H1 (cell line): ENCODE data around the gene GPR63. TPM values are rescaled to one million over a fixed set of nuclear protein-coding genes. Genes with fewer than 3 reads are reported as not detected.

ENCODE experiments used
- CTCF ChIA-PET: fragments of 300-600 bp; sonication (Branson Sonifier 250); formaldehyde crosslinking; loops from one replicate; lab custom pipeline; 2021; ENCODE audit not compliant: partially characterized antibody; lab: Charles Lee
- POLR2A ChIA-PET: fragments of 300-600 bp; sonication (Branson Sonifier 250); formaldehyde crosslinking; loops from one replicate; lab custom pipeline; 2021; ENCODE audit warnings: inconsistent platforms; ENCODE audit not compliant: partially characterized antibody; lab: Charles Lee
- DNase-seq, 2 experiments: peaks; one replicate each; pipeline versions ENCODE4 v3.0.0 to v3.0.0-alpha.2; 2010 to 2022; ENCODE audit warnings: low spot score in 2 of 2, low read depth in 1 of 2, mixed read lengths in 1 of 2
- FAIRE-seq: peaks from 2 replicates; lab custom pipeline; 2011; peaks lifted over from hg19 to GRCh38; lab: Jason Lieb, UNC
- H2AFZ ChIP-seq: 2 replicates; pipeline ENCODE4 v1.8.1; 2012; ENCODE audit warnings: low read length, inconsistent platforms
- H2AK5ac ChIP-seq: 2 replicates; pipeline ENCODE4 v1.6.1; 2013; ENCODE audit warnings: low read depth, low read length
- H2BK120ac ChIP-seq: replicated peaks from 2 replicates; pipeline ENCODE3; 2013; ENCODE audit warnings: low read depth, low read length, inconsistent platforms
- H2BK12ac ChIP-seq: 2 replicates; pipeline ENCODE4 v1.6.1; 2013; ENCODE audit warnings: low read depth, low read length
- H2BK15ac ChIP-seq: 2 replicates; pipeline ENCODE4 v1.6.1; 2013; ENCODE audit warnings: low read length
- H2BK20ac ChIP-seq: 2 replicates; pipeline ENCODE4 v1.6.1; 2013; ENCODE audit warnings: low read length
- H2BK5ac ChIP-seq: 2 replicates; pipeline ENCODE4 v1.6.1; 2013; ENCODE audit warnings: low read depth, low read length
- H3K14ac ChIP-seq: 2 replicates; pipeline ENCODE4 v1.6.1; 2013; ENCODE audit warnings: inconsistent platforms; ENCODE audit not compliant: insufficient read length
- H3K18ac ChIP-seq: 2 replicates; pipeline ENCODE4 v1.6.1; 2013; ENCODE audit warnings: low read length; ENCODE audit errors: extremely low read depth
- H3K23ac ChIP-seq: 2 replicates; pipeline ENCODE4 v1.6.1; 2013; ENCODE audit warnings: inconsistent platforms; ENCODE audit not compliant: insufficient read length
- H3K23me2 ChIP-seq: 2 replicates; pipeline ENCODE4 v1.6.1; 2013; ENCODE audit warnings: low read depth, low read length
- H3K27ac ChIP-seq: 2 replicates; pipeline ENCODE4 v1.6.1; 2011; ENCODE audit warnings: low read depth, low read length, inconsistent platforms
- H3K27me3 ChIP-seq, 4 experiments: replicated peaks in 1 of 4; 1 replicate in 1 of 4; 2 replicates in 3 of 4; pipeline versions ENCODE4 v1.6.1 to v1.8.1; 2011 to 2013; ENCODE audit warnings: low read length in 3 of 4, mild to moderate bottlenecking in 3 of 4, inconsistent platforms in 2 of 4, mixed read lengths in 2 of 4, moderate library complexity in 1 of 4; ENCODE audit not compliant: control insufficient read depth in 3 of 4, insufficient read depth in 3 of 4; ENCODE audit errors: extremely low read depth in 1 of 4
- H3K36me3 ChIP-seq, 4 experiments: 2 replicates each; pipeline versions ENCODE4 v1.6.1 to v1.8.1; 2011 to 2013; ENCODE audit warnings: mild to moderate bottlenecking in 4 of 4, low read length in 3 of 4, moderate library complexity in 2 of 4, control low read depth in 1 of 4, inconsistent platforms in 1 of 4; ENCODE audit not compliant: insufficient read depth in 4 of 4, control insufficient read depth in 2 of 4
- H3K4ac ChIP-seq: replicated peaks from 2 replicates; pipeline ENCODE3; 2013; ENCODE audit warnings: low read length, low read depth, mixed read lengths, inconsistent platforms; ENCODE audit not compliant: insufficient read length
- H3K4me1 ChIP-seq, 4 experiments: replicated peaks in 1 of 4; 1 replicate in 1 of 4; 2 replicates in 3 of 4; pipeline versions ENCODE4 v1.6.1 to v1.8.1; 2011 to 2013; ENCODE audit warnings: low read length in 3 of 4, inconsistent platforms in 2 of 4, mixed read lengths in 1 of 4; ENCODE audit not compliant: insufficient read depth in 4 of 4, control insufficient read depth in 3 of 4
- H3K4me2 ChIP-seq, 2 experiments: 2 replicates each; pipeline versions ENCODE4 v1.6.1 to v1.8.1; 2011 to 2013; ENCODE audit warnings: low read depth in 2 of 2, low read length in 2 of 2, control low read depth in 1 of 2, inconsistent platforms in 1 of 2, mild to moderate bottlenecking in 1 of 2; ENCODE audit not compliant: insufficient read depth in 1 of 2
- H3K4me3 ChIP-seq, 4 experiments: fragments of 200-600, 300-600 bp in 1 of 4; sonication (generic), shearing (Covaris generic), sonication (Bioruptor Twin) in 1 of 4; 2 replicates each; pipeline versions ENCODE4 v1.5.1 to v1.8.1; 2011 to 2016; ENCODE audit warnings: low read length in 4 of 4, low read depth in 3 of 4, control low read depth in 2 of 4, inconsistent platforms in 2 of 4, mild to moderate bottlenecking in 2 of 4, mixed read lengths in 1 of 4, moderate library complexity in 1 of 4; ENCODE audit not compliant: insufficient read depth in 2 of 4; ENCODE audit errors: extremely low read depth in 1 of 4
- H3K56ac ChIP-seq: replicated peaks from 2 replicates; pipeline ENCODE3; 2013; ENCODE audit warnings: low read depth, mild to moderate bottlenecking, mixed read lengths, low read length, inconsistent platforms; ENCODE audit not compliant: insufficient read length
- H3K79me1 ChIP-seq: 2 replicates; pipeline ENCODE4 v1.6.1; 2013; ENCODE audit warnings: low read depth, low read length, control low read depth
- H3K79me2 ChIP-seq, 2 experiments: 2 replicates each; pipeline versions ENCODE4 v1.6.1 to v1.8.1; 2012 to 2013; ENCODE audit warnings: low read length in 2 of 2, mild to moderate bottlenecking in 2 of 2, inconsistent platforms in 1 of 2; ENCODE audit not compliant: insufficient read depth in 2 of 2, control insufficient read depth in 1 of 2
- H3K9ac ChIP-seq, 4 experiments: replicated peaks in 1 of 4; 1 replicate in 1 of 4; 2 replicates in 3 of 4; pipeline versions ENCODE4 v1.6.1 to v1.8.1; 2011 to 2013; ENCODE audit warnings: low read depth in 3 of 4, low read length in 3 of 4, control low read depth in 2 of 4, mild to moderate bottlenecking in 2 of 4, moderate library complexity in 2 of 4, inconsistent platforms in 1 of 4; ENCODE audit errors: extremely low read depth in 1 of 4
- H3K9me3 ChIP-seq, 2 experiments: 2 replicates each; pipeline versions ENCODE4 v1.6.1 to v1.8.1; 2012 to 2013; ENCODE audit warnings: mild to moderate bottlenecking in 2 of 2, moderate library complexity in 2 of 2, control low read depth in 1 of 2, inconsistent platforms in 1 of 2, low read depth in 1 of 2, low read length in 1 of 2, mixed read lengths in 1 of 2; ENCODE audit not compliant: insufficient read depth in 2 of 2
- H4K20me1 ChIP-seq, 2 experiments: replicated peaks in 1 of 2; 2 replicates each; pipeline versions ENCODE3 to v1.8.1; 2011 to 2013; ENCODE audit warnings: inconsistent platforms in 2 of 2, low read length in 2 of 2, mild to moderate bottlenecking in 1 of 2; ENCODE audit not compliant: insufficient read depth in 2 of 2, control insufficient read depth in 1 of 2
- H4K5ac ChIP-seq: 2 replicates; pipeline ENCODE4 v1.6.1; 2013; ENCODE audit warnings: low read length, low read depth, mixed read lengths, inconsistent platforms; ENCODE audit not compliant: insufficient read length
- H4K8ac ChIP-seq: 2 replicates; pipeline ENCODE4 v1.8.0; 2013; ENCODE audit warnings: mild to moderate bottlenecking, moderate library complexity, low read length, inconsistent platforms; ENCODE audit not compliant: insufficient read depth; ENCODE audit errors: extremely low read depth
- H4K91ac ChIP-seq: replicated peaks from 2 replicates; pipeline ENCODE3; 2013; ENCODE audit warnings: low read length, mixed read lengths, inconsistent platforms; ENCODE audit not compliant: insufficient read length
- CBX5 ChIP-seq: fragments of 300-800, 300-1000 bp; sonication (generic); IDR thresholded peaks from 2 replicates; pipeline ENCODE4 v1.7.1; 2016; ENCODE audit warnings: antibody characterized with exemption, low read length, low read depth
- CTBP2 ChIP-seq: IDR thresholded peaks from 2 replicates; pipeline ENCODE4 v1.7.0; 2011; ENCODE audit warnings: borderline replicate concordance, mild to moderate bottlenecking, moderate library complexity, mixed read lengths, low read length; ENCODE audit not compliant: insufficient read depth, insufficient read length
- JUN ChIP-seq: IDR thresholded peaks from 2 replicates; pipeline ENCODE4 v1.6.1; 2011; ENCODE audit warnings: low read depth, mild to moderate bottlenecking, improper control_type of control experiment, low read length
- KDM5A ChIP-seq: fragments of 200-600 bp; IDR thresholded peaks from 2 replicates; pipeline ENCODE4 v1.7.1; 2012; ENCODE audit warnings: mild to moderate bottlenecking, low read length, inconsistent platforms, mixed read lengths
- RBBP5 ChIP-seq: IDR thresholded peaks from 2 replicates; pipeline ENCODE4 v1.7.1; 2012; ENCODE audit warnings: low read depth, mild to moderate bottlenecking, inconsistent platforms, low read length, moderate library complexity, borderline replicate concordance
- SRF ChIP-seq: IDR thresholded peaks from 2 replicates; pipeline ENCODE4 v1.6.1; 2011; ENCODE audit warnings: mild to moderate bottlenecking, low read depth, low read length, moderate library complexity
- TCF12 ChIP-seq: IDR thresholded peaks from 2 replicates; pipeline ENCODE4 v1.6.1; 2011; ENCODE audit warnings: low read depth, mild to moderate bottlenecking, low read length
- WGBS, 2 experiments: shearing (Covaris generic) in 1 of 2; methylation state at CpG; one replicate each; pipeline versions ENCODE4 v1.1.6 to v1.1.7; 2013 to 2015; ENCODE audit warnings: low lambda C conversion rate in 2 of 2, mixed read lengths in 2 of 2, inconsistent platforms in 1 of 2, low coverage in 1 of 2, missing lambda C conversion rate in 1 of 2; ENCODE audit not compliant: insufficient replicate concordance in 2 of 2, insufficient coverage in 1 of 2, insufficient read length in 1 of 2; ENCODE audit errors: extremely low coverage in 1 of 2, missing lambda C conversion rate in 1 of 2; 5-methylcytosine and 5-hydroxymethylcytosine counted together
- polyA plus RNA-seq, 7 experiments: library from polyadenylated mRNA; depleted of rRNA in 3 of 7; stranded (reverse) in 5 of 7; unstranded in 2 of 7; fragments of >200 nt in 5 of 7; fragments of 200-250 nt in 2 of 7; gene quantifications; 1 replicate in 5 of 7; 2 replicates in 1 of 7; 4 replicates in 1 of 7; pipeline versions ENCODE4 v1.2.1 to v1.2.3, GENCODE V29; 2011 to 2013; ENCODE audit warnings: missing spikeins in 2 of 7, mixed read lengths in 2 of 7
- total RNA-seq: library from RNA; stranded (reverse); fragmentation: NEBNext Ultra II Directional; extraction: Animal tissue kit (Norgen Biotek cat#: 25700); gene quantifications from 2 replicates; pipeline ENCODE4 v1.2.1, GENCODE V29; 2021
- TF ChIP-seq, protein P1 (sequence below): IDR thresholded peaks from 2 replicates; pipeline ENCODE4 v1.6.1; 2012; ENCODE audit warnings: low read length, inconsistent platforms

The GPR63 gene
- total and polyA plus RNA-seq, 2 of the 8 experiments (the other 6 are each of a cell fraction or from before 2014, with no cell fraction given) = 6.1 to 11.6 TPM

DNA sequence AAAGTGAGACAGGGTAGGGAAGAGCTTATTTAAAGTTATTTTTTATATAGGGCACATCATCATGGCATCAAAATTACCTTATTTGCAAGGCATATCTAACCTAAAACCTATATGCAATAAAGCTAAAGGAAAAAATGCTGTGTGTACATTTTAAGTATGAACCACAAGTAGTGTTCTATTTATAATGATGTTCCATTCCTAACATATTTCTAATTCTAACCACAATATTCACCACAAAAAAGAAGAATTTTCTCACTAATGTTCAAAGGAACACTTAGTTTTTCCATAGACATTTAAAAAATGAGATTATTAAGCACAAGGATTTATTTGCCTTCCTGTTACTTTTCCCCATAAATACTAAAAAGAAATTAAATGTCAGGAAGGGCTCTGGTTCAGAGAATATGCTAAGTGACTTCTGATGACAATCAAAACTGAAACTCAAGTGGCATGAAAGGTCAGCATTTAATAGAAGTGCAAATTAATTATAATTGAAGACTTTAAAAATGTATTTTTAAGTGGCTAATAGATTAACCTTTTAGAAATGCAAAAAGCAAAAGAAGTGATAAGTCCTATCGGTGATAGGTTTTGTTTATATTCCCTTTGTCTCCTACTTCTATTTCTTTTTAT lies 25.1 kb downstream of the GPR63 start:
- peaks cover 0 to 4% (median 1%) of the 10 kb centered on the region in 4 experiments; a peak in 3 of 7 replicates for H3K4me1 ChIP-seq
- H3K14ac ChIP-seq = no peak overlapping the region
- 90% methylated on average over 1 of the region's 1 CpG; no CpG with 5 or more reads in 1 of the 2 experiments for WGBS, 2 experiments
- no peak overlapping the region for H2BK20ac ChIP-seq
- H2AK5ac ChIP-seq = no peak overlapping the region
- no peak overlapping the region for H3K27ac ChIP-seq
- no peak overlapping the region for H2BK12ac ChIP-seq
- H3K4ac ChIP-seq = no peak overlapping the region
- no peak overlapping the region for H2BK120ac ChIP-seq
- no peaks in the 10 kb centered on the region for H3K23me2 ChIP-seq
- H4K8ac ChIP-seq = no peak overlapping the region
- no peaks in the 10 kb centered on the region for H3K36me3 ChIP-seq
- no peak overlapping the region for H4K91ac ChIP-seq
- no peaks in the 10 kb centered on the region for H3K9me3 ChIP-seq
- no peak overlapping the region for H3K9ac ChIP-seq
- no peak for DNase-seq
- TF ChIP-seq, protein P1, sequence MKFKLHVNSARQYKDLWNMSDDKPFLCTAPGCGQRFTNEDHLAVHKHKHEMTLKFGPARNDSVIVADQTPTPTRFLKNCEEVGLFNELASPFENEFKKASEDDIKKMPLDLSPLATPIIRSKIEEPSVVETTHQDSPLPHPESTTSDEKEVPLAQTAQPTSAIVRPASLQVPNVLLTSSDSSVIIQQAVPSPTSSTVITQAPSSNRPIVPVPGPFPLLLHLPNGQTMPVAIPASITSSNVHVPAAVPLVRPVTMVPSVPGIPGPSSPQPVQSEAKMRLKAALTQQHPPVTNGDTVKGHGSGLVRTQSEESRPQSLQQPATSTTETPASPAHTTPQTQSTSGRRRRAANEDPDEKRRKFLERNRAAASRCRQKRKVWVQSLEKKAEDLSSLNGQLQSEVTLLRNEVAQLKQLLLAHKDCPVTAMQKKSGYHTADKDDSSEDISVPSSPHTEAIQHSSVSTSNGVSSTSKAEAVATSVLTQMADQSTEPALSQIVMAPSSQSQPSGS = no peak
- TF ChIP-seq KDM5A (no peak), TCF12 (no peak), JUN (no peak), CTBP2 (no peak), CBX5 (no peak), RBBP5 (no peak), SRF (no peak)
- TF ChIP-seq, all 59 proteins: peak for 0
- Histone ChIP-seq H2BK5ac (no peak overlapping the region), H4K5ac (no peak overlapping the region), H3K4me2 (no peak overlapping the region), H3K27me3 (no peaks in the 10 kb centered on the region), H2BK15ac (no peak overlapping the region), H3K23ac (no peak overlapping the region), H3K18ac (no peak overlapping the region), H4K20me1 (peaks cover 2 to 4% of the 10 kb centered on the region in 2 experiments), H3K79me1 (no peaks in the 10 kb centered on the region), H3K4me3 (no peak overlapping the region), H3K79me2 (peaks cover 0 to 76% of the 10 kb centered on the region in 2 experiments; a peak in 3 of 4 replicates), H3K56ac (no peak overlapping the region), H2AFZ (no peak overlapping the region)
- no peak for FAIRE-seq
- ChIA-PET POLR2A (interaction anchor here (0.9 to 1.9 kb wide), 2 partner anchors 18 to 25 kb away, joined by 4 to 8 read pairs; partner anchors contain the start of gene GPR63), CTCF (interaction anchor here (1.5 kb wide), 1 partner anchor 16 kb away, joined by 8 read pairs; no protein-coding TSS in a partner anchor)
